ENCODE data around the gene FADS3.

- TF ChIP-seq CTCF (IDR thresholded peaks at IDR 0.05) (peak; percentile 100), POLR2A (IDR thresholded peaks at IDR 0.05) (no peak)
Measured at GRCh38 chr11:61899146-61899841, 7.9 kb upstream of the FADS3 start.

Data from testis (tissue), 2 donors.